GM19239 (cell line): ENCODE results near the gene SPATC1L.

ENCODE experiments used
- DNase-seq: peaks from one replicate; pipeline ENCODE4 v3.0.0; 2011; ENCODE audit warnings: low spot score; ENCODE audit not compliant: insufficient read length
- FAIRE-seq: peaks from 2 replicates; lab custom pipeline; 2011; peaks lifted over from hg19 to GRCh38; lab: Jason Lieb, UNC

Gene SPATC1L

DNA sequence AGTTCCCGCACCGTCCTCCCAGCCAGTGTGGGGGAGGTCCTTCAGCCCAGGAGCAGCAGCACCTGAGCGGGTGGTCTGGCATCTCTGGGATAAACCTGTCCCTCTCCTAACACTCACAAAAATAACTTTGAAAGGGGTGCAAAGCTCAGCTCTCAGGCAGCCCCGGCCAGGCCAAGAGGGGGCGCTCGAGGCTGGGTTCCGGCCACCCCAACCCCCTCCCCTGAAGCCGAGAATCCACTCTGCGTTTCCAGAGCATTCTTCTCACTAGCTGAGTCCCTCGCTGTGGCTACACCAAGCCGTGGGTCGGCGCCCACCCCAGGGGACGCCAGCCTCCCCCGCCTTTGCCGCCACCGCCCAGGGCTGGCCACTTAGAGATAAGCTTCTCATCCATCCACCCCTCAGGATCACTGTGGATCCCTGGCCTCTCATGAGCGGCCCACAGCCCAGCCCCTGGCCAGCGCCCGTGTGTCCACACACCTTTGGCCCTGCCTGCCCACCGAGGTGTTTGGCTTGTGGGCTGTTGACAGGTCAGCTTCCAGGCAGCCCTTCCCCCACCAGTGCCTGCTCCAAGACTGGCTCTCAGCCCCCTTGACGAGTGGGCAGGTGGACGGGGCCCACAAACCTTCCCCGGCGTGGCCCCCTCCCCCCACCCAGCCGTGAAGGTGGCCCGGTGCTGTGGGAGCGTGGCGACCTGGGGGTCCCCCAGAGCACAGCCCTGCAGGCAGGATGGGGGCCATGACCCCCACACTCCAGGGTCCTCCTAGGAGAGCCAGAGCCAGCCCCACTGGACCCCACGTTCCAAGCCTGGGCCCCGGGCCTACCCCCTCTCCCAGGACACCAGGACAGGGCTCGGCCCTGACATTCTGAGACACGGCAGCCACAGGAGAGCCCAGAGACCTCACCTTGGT is 30.8 kb downstream of the SPATC1L start:
- FAIRE-seq (no peak), DNase-seq (no peak)

DNA sequence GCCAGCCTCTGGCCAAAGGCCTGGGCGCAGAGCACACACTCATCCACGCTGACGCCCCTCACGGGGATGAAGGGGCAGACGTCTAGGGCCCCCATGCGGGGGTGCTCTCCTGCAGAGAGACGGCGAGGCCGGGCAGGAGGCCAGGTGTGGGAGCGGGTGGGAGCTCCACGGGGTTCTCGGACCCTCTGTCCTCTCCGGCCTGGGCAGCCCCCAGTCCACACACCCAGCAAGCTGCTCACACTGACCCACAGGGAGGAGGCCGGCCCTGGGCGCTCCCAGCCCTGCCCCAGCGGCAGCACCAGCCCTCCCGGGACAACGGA is 31.4 kb downstream of the SPATC1L start:
- no peak for DNase-seq
- no peak for FAIRE-seq

DNA sequence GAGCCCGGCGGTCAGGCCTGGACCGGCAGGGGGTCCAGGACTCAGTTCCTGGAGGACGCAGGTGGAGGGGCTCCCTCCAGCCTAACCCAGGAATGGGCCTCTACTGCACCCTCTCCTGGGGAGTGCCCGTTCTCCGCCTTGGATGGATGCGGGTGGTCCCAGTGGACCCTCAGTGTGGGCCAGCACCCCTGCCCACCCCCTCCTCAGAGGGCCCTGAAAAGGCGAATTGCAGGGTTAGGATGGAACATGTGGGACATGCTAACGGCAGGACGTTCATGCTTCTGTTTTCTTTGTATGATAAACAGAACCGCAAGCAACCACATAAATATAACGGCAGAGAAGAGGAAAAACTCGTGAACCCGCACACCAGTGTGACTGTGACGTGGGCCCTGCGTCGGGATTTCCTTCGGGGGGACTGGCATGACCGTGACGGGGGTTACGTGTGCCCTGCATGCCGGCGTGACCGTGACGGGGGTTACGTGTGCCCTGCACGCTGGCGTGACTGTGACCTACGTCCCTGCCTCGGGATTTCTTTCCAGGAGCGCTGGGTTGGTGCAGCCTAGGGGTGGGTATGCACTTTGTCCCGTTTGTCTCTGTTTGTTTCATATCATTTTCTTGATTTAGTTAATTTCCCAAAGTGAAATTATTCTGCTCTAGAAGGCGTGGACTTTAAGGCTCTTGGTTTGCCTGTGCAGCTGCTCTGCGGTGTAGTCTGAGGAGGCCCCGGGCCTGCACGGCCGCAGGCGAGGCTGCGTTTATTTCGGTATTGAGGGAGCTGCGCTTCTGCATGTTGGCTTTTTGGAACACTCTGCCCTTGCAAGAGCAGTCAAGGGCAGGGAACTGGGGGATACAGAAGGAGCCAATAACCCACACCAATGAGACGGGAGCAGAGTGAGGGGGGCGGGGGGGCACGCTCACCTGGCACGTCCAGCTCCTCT is 32.0 kb downstream of the SPATC1L start:
- no peak for DNase-seq
- FAIRE-seq, result no peak

DNA sequence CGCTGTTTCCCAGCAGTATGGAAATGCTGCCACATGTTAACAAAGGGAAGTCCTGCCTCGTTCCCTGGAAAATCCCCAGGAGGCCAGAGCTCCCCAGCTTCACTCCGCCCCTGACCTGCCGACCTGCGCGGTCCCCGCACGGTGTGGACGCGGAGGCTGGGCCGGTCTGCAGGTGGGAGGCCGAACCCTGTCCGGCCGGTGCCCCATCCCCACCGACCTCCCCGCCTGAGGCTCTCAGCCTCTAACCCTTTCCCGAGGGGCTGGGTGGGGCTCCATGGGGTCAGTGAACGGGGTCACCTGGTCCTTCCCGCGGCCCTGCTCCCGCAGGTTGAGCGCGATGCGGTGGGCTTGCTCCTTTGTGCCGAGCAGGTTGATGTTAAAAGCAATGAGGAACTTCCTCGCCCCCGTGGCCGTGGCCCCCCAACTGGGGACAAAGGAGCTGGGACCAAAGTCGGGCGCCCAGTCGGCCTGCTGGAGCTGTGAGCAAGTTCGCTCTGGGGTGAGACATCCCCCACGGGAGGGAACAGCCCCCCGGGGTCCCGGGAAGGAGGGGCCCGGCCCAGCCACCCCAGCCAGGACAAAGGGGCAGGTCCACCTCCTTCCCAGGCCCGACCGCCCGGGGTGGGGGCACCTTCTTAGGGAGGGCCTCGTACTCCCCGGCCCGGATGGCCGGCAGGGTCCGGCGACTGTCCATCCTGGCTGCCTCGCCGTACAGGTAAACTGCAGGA is 32.8 kb downstream of the SPATC1L start:
- no peak for DNase-seq
- FAIRE-seq, result no peak

DNA sequence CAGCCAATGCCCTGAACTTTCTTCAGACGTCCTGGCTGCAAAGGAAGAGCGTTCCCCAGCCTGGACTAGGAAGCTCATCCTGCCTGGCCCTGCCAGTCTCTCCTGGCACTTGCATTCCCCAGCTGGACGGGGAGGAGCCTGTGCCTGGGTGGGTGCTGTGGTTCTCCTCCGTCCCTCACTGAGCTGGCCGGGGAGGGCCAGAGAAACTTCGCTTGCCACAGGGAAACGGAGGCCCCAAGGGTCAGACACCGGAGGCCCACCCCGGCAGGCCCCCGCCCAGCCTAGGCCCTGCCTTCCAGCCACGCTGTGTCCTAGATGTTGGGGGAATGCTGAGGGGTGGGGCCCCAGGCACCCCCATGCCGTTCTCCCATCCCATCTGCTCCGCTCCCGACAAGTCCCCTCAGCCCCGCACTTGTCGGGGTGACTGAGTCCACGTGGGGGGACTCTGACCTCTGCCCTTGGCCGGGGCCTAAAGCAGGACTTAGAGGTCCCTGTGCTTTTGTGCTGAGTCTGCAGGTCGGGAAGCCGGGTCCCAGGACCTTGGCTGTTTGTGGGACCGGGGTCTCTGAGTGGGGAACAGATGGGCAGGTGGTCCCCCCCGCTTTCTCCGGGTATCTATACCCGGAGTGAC is 33.7 kb downstream of the SPATC1L start:
- FAIRE-seq, result no peak
- DNase-seq, result no peak

DNA sequence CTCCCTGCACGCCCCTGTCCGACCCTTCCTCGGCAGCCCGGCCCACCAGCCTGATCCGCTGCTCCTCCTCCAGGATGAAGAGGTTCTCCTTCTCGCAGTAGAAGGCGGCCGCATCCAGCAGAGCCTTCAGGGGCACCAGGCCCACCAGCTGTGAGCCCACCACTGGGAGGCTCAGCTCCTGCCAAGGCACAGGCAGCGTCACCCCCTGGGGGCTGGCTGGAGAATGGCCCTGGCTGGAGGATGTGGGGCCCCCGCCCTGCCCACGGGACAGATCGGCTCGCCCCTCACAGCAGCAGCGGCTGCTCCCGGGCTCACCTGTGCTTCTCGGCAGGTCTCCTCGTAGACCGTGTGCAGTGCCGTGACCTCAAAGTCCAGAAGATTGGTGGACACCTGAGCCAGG is 34.2 kb downstream of the SPATC1L start:
- DNase-seq (no peak), FAIRE-seq (no peak)

DNA sequence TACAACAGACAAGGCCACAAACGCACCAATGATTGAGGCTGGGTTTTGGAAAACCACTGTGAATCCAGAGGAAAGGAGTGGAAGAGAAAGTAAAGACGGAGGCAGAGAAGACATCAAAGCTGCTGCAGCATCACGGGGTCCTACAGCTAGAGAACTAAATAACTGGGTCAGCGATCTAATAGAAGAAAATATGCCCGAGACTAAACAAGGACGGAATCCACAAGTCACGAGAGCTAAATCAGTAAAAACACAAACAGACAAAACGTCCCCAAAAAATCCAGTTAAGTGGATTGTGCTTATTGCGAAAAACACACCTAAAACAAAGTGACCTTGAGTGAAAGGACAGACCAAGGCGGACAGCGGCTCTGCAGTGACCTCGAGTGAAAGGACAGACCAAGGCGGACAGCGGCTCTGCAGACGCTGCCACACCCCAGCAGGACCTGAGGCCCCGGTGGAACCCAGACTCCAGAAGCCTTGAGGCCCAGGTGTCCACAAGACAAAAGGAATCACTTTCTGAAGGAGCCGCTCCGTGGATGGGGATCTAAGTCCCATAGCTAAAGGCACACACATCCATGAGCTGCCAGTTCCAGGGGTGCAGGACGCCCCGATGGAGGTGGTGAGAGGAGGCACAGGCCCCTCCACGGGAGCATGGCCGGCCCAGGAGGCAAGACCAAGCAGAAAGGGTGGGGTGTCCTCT is 34.9 kb downstream of the SPATC1L start:
- DNase-seq (no peak), FAIRE-seq (no peak)

DNA sequence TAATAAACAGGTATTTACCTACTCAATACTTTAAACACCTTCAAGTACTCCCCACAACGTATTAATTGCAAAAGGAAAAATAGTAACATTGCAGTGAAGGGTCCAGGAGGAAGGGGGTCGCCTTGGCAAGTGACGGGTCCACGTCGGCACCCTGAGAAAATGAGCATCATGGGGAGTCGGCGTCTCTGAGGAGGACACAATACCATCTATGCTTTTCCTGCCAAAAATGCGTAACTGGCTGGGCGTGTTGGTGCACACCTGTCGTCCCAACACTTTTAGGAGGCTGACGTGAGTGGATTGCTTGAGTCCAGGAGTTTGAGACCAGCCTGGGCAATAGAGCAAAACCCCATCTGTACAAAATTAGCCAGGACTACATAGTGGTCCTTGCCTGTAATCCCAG is 36.2 kb downstream of the SPATC1L start:
- FAIRE-seq (no peak), DNase-seq (no peak)

DNA sequence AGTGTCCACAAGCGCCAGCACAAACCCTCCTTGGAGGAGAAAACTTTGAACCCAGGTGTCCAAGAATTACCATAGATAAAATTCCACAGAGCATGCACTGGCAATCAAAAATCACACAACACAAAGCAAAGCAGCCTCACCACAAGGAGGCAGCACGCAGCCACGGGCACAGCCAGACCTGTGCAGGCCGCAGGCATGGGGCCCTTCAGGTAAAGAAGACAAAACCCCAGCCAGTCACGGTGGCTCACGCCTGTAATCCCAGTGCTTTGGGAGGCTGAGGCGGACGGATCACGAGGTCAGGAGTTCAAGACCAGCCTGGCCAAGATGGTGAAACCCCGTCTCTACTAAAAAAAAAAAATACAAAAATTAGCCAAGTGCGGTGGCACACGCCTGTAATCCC is 36.8 kb downstream of the SPATC1L start:
- DNase-seq (peak; percentile 72), FAIRE-seq (peak; percentile 78)

DNA sequence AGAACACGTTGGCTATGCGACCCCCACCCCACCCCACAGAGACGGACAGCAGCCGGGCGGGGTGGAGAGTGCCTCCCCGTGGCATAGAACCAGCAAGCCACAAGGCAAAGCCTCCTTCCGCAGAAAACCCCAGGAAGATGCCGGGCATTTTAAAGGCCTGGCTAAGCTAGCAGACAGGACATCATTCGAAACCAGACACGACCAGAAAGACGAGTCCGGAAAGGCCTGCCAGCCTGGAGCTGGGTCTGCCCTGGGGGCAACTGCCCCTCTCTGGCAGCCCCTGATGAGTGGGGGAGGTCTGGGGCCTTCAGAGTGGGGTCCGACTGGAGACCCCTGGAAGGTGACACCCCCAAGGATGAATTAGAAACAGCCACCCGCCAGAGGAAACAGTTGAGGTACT is 37.4 kb downstream of the SPATC1L start:
- FAIRE-seq, result no peak
- no peak for DNase-seq

DNA sequence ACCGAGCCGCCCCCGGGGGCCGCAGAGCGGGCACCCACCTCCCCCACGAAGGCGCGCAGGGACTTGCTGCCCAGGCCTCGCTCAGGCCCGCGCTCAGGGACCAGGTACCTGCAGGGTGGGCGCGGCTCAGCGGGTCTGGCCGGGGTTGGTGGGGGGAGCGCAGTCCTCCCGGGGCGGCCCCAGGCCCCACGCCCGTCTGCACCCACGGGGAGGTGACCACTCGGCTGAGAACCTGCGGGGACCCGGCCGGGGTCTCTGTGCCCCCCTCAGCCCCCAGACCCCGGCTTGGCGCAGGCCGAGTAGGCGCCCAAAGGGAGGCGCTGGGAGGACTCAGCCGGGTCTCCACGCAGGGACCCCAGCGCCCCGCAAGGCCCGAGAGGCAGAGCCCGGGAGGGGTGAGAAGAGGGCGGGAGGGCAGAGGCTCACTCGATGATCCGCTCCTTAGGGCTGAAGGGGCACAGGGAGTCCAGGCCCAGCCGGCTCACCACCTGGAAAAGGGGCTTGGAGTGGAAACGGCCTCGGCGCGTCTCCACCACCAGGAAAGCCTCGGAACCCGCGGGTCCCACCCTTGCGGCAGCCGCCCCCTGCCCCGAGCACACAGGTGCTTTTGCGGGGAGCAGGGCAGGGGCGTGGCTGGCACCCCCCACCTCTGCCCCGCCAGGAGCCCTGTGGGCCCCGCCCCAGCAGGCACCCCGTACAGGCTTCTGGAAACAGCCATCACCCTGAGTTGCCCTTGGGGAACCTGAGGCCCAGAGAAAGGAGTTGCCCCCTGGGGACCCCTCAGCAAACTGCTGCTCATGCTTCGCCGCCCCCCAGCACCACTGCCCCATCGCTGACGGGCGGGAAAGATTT is 38.2 kb downstream of the SPATC1L start:
- DNase-seq (no peak), FAIRE-seq (no peak)

DNA sequence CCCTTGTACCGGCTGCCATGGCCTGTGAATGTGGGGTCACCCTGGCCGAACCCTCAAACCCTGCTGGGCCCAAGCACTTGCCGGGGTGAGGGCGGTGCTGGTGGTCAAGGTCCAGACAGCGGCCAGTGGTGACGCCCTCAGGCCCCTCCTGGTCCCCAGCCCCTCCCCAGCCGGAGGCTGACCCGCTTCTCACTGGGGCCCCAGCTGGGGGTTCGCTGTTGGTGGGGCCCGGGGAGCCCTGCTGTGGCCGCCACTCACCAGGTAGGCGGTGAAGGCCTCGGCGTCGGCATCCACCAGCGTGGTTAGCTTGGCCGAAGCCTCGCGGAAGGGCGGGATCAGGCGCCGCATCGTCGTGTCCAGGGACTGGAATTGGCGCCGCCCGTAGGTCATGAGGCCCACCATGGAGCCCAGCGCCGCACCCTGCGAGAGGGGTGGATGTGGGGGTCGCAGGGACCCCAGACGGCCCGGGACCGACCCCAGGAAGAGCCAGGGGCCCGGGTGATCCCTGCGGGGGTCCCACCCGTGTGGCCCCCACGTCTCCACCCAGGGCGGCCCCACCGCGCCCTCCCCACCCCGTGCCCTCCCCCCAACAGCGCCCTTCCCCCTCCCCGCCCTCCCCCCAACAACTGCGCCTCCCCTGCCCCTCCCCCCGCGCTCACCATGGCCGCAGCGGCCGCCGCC is 39.0 kb downstream of the SPATC1L start:
- FAIRE-seq (no peak), DNase-seq (no peak)

DNA sequence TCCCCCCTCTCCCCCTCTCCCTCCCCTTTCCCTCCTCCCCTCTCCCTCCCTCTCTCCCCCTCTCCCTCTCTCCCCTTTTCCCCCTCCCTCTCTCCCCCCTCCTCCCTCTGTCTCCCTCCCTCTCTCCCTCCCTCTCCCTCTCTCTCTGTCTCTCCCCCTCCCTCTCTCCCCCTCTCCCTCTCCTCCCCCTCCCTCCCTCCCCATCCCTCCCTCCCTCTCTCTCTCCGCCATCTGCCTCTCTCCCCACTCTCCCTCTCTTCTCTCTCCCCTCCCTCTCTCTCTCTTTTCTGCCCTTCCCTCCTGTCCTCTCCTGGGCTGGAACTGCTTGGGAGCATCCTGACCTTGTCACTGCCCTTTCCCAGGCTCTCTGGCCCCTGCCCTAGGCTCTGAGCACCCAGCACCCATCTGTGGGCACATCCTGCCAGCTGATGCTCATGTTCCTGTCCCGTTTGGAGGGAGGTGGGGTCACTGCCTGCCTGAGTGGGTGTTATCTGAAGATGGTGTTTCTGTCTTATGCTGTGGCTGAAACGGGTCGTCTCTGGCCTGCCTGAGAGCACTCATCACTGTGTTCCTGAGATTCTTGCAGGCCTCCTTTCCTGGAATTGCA is 39.7 kb downstream of the SPATC1L start:
- no peak for DNase-seq
- FAIRE-seq, result no peak

DNA sequence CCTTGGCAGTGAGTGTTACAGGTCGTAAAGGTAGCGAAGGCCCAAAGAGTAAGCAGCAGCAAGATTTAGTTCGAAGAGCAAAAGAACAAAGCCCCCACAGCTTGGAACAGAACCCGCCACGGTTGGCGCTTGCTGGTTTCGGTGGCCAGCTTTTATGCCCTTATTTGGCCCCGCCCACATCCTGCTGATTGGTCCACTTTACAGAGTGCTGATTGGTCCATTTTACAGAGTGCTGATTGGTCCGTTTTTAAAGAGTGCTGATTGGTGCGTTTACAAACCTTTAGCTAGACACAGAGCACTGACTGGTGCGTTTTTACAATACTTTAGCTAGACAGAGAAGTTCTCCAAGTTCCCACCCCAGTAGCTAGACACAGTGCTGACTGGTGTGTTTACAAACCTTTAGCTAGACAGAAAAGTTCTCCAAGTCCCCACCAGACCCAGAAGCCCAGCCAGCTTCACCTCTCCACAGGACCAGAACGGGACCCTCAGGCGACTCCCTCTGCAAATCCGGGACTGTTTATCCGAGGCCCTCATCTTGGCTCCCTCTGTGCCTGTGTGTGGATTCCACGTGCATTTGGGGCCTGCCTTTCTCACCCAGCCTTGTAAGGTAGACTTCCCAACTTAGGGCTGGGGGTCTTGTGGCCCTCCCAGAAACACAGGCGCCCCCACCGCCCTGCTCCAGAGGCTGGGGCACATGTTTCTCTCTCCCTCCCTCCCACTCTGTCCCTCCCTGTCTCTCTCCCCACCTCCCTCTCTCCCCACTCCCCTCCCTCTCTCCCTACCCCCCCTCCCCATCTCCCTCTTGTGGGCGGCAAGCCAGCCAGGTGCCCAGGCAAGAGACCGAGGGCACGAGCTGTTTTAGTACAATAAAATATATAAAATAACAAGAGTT is 41.4 kb downstream of the SPATC1L start:
- FAIRE-seq, result no peak
- no peak for DNase-seq

DNA sequence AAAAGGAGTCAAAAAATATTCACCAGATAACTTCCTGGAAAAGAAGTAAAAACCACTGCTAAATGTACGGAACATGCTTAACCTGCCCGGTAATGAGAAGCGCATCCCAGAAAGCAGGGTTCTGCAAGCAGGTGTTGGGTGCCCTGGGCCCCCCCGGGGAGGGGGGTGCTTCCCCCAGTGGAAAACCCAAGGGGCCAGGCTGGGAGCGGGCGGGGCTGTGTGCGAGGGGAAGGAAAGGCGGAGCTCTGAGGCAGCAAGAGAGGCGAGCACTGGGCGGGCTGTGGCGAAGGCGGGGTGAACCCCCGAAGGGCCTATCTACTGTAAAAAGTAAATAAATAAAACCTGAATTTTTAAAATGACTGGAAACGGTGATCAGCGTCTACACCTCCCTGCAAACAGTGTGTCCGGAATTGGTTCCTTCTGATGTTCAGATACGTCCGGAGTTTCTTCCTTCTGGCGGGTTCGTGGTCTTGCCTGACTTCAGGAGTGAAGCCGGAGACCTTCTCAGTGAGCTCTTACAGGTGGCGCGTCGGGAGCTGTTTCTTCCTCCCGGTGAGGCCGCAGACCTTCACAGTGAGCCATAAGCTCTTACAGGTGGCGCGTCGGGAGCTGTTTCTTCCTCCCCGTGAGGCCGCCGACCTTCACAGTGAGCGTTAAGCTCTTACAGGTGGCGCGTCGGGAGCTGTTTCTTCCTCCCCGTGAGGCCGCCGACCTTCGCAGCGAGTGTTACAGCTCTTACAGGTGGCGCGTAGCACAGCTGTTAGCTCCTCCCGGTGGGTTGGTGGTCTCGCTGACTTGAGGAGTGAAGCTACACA is 42.3 kb downstream of the SPATC1L start:
- FAIRE-seq (no peak), DNase-seq (no peak)
